Occipital lobe (tissue), 2 donors: ENCODE data around the gene PRSS53. TPM values are rescaled to one million over a fixed set of nuclear protein-coding genes. Genes with fewer than 3 reads are reported as not detected.
"Not testable (repeated sequence)": the region's sequence is repeated elsewhere in the genome, so short reads cannot be mapped to it uniquely, and the experiment has no call there.

Experiments used
- DNase-seq: peaks from one replicate; lab custom pipeline; 2025; lab: John Stamatoyannopoulos, UW
- total RNA-seq: library from RNA; depleted of rRNA; stranded (reverse); fragments of >200 nt; gene quantifications from one replicate; pipeline ENCODE4 v1.2.3, GENCODE V29; 2014

PRSS53 gene
- total RNA-seq = 2.2 TPM

GRCh38 chr16:31088459-31089183 is at the start of gene PRSS53:
TSS of gene PRSS53 (minus strand) at chr16:31088943. CDS start at chr16:31088809, 134 bp downstream.
- no peak for DNase-seq

DNA sequence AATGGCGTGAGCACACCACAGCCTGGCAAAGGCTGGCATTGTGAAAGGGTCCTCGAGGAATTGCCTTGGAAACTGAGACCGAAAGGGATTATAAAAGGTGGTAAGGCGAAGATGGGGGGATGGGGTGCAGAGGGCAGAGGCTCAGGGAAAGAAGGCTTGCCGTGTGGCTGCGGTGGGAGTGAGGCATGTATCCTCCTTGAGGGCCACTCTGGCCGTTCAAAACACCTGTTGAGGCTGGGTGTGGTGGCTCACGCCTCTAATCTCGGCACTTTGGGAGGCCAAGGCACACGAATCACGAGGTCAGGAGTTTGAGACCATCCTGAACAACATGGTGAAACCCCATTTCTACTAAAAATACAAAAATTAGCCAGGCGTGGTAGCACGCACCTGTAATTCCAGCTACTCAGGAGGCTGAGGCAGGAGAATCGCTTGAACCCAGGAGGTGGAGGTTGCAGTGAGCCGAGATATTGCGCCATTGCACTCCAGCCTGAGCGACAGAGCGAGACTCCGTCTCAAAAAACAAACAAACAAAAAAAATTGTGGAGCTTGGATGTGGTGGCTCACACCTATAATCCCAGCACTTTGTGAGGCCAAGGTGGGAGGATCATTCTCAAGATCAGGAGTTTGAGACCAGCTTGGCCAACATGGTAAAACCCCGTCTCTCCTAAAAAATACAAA is 48.2 kb upstream of the PRSS53 start:
- not testable (repeated sequence) for DNase-seq

DNA sequence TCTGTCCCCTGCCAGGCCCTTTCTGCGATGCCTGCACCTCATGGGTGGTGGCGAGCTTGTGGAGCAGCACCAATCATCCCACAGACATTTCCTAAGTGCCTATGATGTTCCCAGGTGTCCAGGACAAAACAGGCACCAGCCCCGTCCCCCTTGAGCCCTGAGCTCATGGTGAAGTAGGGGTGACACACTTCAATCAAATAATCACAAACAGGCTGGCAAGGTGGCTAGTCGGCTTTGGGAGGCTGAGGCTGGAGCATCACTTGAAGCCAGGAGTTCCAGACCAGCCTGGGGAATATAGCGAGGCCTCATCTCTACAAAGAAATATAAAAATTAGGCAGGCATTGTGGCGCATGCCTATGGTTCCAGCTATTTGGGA is 47.5 kb upstream of the PRSS53 start:
- no peak for DNase-seq

DNA sequence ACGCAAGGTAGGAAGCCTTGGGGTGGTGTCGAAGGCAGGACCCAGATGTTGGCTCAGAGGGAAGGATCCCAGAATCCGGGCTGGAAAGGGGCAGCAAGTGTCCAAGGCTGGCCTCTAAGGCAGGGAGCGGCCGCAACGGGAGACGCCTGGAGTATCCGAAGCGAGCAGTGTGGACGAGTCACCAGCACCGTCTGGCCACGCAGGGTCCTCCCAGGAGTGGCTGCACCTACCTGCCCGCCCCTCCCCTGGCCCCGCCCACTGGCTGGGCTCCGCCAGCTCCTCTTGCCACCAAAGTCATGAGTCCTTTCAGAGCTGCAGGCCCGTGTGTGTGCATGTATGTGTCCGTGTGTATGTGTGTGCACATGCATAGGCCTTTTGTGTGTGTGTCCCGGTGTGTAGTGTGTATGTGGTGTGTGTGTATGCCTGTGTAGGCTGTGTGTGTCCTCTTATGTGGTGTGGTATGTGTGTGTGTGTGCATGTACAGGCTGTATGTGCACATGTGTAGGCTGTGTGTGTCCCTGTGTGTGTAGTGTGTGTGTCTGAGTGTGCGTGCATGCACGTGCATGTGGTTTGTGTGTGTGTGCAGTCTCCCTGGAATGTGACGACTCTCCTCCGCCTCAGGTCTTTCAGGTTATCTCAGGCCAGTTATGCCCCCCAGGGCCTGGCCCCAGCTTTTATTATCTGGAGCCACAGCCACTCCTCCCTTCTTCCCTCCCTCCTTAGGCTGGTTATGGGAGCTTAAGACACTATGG is 47.0 kb upstream of the PRSS53 start, which contains the start of gene PRSS8:
Gene PRSS8 (minus strand): TSS at position 193 of the 752 bp plus-strand sequence. CDS start 229 bp downstream, outside the sequence.
- DNase-seq = no peak

DNA sequence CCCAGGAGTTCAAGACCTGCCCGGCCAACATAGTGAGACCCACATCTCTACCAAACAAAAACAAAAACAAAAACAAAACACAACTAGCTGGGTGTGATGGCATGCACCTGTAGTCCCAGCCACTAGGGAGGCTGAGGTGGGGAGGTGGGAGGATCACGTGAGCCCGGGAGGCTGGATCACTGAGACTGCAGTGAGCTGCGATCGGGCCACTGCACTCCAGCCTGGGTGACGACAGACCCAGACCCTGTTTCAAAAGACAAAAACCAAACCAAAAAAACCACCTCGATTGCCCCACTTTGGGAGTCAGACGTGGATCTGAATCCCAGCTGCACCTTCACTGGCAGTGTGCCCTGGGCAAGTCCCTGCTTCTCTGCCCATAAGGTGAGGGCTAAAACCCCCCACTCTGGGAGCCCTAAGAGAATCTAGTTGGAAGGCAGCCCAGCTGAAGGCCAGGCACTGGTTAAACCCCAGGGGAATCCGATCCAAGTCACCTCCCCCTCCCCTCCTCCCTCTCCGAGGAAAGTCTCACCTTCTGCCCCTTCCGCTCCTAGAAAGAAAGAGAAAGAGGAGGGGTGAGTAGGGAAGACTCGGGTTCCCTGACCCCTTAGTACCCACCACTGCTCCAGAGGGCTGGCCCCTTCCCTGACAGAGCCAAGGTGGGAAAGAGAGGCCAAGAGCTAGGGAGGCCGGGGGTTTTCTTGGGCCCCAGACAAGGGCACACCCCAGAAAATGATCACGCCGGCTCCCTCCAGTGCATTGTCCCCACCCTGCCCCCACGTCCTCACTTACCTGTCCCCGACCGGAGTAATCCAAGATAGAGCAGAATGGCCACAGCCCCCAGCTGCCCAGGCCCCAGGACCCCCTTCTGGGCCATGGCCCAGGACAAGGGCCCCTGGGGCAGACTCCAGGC is 46.1 kb upstream of the PRSS53 start:
- DNase-seq = no peak

GRCh38 chr16:31134091-31134571 is 45.4 kb upstream of the PRSS53 start:
- no peak for DNase-seq

GRCh38 chr16:31133046-31133501 is 44.3 kb upstream of the PRSS53 start:
- DNase-seq = no peak

- no peak for DNase-seq
Observed at GRCh38 chr16:31132303-31132979, 43.7 kb upstream of the PRSS53 start.

DNA sequence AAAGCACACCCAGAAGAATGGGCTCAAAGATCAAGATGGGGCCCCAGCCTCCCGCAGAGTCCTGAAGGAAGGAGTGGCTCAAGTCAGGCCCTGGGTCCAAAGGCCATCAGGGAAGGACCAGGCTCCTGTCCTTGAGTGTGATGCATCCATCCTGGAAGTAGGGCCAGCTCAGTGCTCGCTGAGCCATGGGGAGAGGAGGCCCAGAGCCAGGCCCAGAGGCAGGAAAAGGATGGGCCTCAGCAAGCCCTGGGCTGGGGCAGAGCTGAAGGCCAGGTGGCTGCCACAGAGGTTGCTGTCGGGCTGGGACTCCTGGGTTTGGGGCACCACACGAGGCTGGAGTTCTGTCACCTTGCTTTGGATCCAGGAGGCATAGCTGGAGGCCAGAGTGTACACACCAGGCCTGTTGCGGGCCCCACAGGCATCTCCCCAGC is 43.1 kb upstream of the PRSS53 start:
- DNase-seq = no peak

DNA sequence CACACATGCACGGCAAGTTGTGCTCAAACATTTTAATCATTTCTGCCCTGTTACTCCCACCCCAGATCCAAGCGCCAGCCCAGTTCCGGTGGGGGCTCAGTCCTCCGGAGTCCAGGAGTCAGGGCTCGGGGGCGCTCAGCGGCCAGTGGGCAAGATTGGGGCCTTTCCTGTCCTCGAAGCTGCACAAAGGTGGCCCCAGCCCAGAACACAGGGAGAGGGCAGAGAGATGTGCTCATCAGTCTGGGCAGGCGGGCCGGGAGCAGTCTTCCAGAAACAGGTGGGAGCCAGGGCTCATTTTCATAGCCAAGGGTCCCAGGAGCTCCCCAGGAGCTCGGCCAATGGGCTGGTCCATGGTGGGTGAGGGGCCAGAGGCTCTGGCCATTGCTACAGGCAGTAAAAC is 42.7 kb upstream of the PRSS53 start:
- DNase-seq = no peak

DNA sequence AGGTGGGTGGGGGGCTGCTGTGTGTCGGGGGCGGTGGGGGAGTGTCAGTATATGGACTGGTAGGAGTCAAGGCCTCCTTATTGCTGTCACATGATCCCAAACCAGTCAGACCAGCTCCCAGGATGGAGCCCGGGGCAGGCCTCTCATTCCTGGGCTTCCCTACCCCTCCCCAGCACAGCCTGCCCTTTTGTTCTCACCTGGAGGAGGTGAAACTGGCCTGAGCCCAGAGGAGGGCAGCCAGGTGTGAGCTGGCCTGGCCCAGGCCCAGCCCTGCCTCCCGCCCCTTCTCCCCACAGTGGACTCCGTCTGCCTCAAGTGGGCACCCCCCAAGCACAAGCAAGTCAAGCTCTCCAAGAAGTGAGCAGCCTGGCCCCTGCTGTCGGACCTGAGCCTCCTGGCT is 42.2 kb upstream of the PRSS53 start:
- DNase-seq = no peak

DNA sequence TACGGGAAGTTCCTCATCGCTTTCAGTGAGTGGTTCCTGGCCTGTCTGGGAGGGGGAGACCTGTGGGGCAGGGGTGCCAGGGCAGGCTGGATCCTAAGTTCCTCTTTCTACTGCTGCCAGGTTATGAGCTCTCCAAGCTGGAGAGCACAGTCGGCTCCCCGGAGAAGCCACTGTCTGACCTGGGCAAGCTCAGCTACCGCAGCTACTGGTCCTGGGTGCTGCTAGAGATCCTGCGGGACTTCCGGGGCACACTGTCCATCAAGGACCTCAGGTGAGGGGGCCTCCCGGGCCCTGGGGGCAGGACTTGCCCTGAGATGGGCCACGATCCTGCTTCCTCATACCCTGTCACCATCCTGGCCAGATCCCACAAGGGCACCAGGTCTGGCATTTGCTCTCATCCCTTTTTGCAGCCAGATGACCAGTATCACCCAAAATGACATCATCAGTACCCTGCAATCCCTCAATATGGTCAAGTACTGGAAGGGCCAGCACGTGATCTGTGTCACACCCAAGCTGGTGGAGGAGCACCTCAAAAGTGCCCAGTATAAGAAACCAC is 41.7 kb upstream of the PRSS53 start:
- no peak for DNase-seq

- no peak for DNase-seq
Observed at GRCh38 chr16:31129568-31130335, 41.0 kb upstream of the PRSS53 start.

GRCh38 chr16:31128711-31129567 is 40.2 kb upstream of the PRSS53 start:
- peak; percentile 16 for DNase-seq

GRCh38 chr16:31127182-31127581 is 38.4 kb upstream of the PRSS53 start:
- DNase-seq = no peak

- DNase-seq = no peak
Observed at GRCh38 chr16:31125844-31126243, 37.1 kb upstream of the PRSS53 start.

DNA sequence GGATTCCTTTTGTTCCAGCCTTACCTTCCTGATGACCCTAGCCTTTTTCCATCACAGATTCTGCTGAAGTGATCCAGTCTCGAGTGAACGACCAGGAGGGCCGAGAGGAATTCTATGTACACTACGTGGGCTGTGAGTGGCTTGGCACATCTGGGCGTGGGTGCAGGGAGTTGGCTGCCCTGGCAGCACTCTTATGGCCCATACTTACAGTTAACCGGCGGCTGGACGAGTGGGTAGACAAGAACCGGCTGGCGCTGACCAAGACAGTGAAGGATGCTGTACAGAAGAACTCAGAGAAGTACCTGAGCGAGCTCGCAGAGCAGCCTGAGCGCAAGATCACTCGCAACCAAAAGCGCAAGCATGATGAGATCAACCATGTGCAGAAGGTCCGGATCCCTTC is 31.4 kb upstream of the PRSS53 start:
- no peak for DNase-seq
